ENCODE results near the gene KNSTRN. TPM values are rescaled to one million over a fixed set of nuclear protein-coding genes. Genes with fewer than 3 reads are reported as not detected.

Gene KNSTRN
- total RNA-seq, 4 donors from 2014 or later = 13.5 to 24.3 (median 18.9) TPM

- peaks cover 19% of the 10 kb centered on the region for H3K4me1 ChIP-seq
- H3K27me3 ChIP-seq = no peaks in the 10 kb centered on the region
- H3K27ac ChIP-seq = no peak overlapping the region
- DNase-seq (ENCODE audit: low spot score in 2 of 2) = no peak
- H3K36me3 ChIP-seq = no peaks in the 10 kb centered on the region
- TF ChIP-seq POLR2AphosphoS5 (IDR thresholded peaks at IDR 0.05) (no peak), EP300 (IDR thresholded peaks at IDR 0.05) (no peak), POLR2A (IDR thresholded peaks at IDR 0.05) (no peak), CTCF (IDR thresholded peaks at IDR 0.05) (no peak)
- 91% methylated on average over 6 of the region's 6 CpGs for WGBS
- H3K4me3 ChIP-seq = no peak overlapping the region
- H3K9me3 ChIP-seq = no peaks in the 10 kb centered on the region
Measured at GRCh38 chr15:40424483-40425115, 42.1 kb downstream of the KNSTRN start.

- no peak overlapping the region for H3K4me3 ChIP-seq
- no peak for DNase-seq (ENCODE audit: low spot score in 2 of 2)
- peaks cover 20% of the 10 kb centered on the region for H3K4me1 ChIP-seq
- H3K27me3 ChIP-seq = no peaks in the 10 kb centered on the region
- H3K36me3 ChIP-seq = no peaks in the 10 kb centered on the region
- H3K9me3 ChIP-seq = no peaks in the 10 kb centered on the region
- no peak overlapping the region for H3K27ac ChIP-seq
- TF ChIP-seq POLR2A (IDR thresholded peaks at IDR 0.05) (no peak), EP300 (IDR thresholded peaks at IDR 0.05) (no peak), POLR2AphosphoS5 (IDR thresholded peaks at IDR 0.05) (no peak), CTCF (IDR thresholded peaks at IDR 0.05) (no peak)
- WGBS = 97% methylated on average over 5 of the region's 5 CpGs
Measured at GRCh38 chr15:40425681-40426080, 43.2 kb downstream of the KNSTRN start.

GRCh38 chr15:40427188-40427587 lies 44.7 kb downstream of the KNSTRN start:
- Histone ChIP-seq H3K36me3 (no peaks in the 10 kb centered on the region), H3K27ac (no peak overlapping the region), H3K9me3 (no peaks in the 10 kb centered on the region), H3K4me1 (peaks cover 6% of the 10 kb centered on the region), H3K27me3 (no peaks in the 10 kb centered on the region), H3K4me3 (no peak overlapping the region)
- TF ChIP-seq POLR2A (IDR thresholded peaks at IDR 0.05) (no peak), EP300 (IDR thresholded peaks at IDR 0.05) (no peak), CTCF (IDR thresholded peaks at IDR 0.05) (no peak), POLR2AphosphoS5 (IDR thresholded peaks at IDR 0.05) (no peak)
- WGBS = 87% methylated on average over 9 of the region's 9 CpGs
- no peak for DNase-seq (ENCODE audit: low spot score in 2 of 2)

- DNase-seq (ENCODE audit: low spot score in 2 of 2) = no peak
- no peak overlapping the region for H3K27ac ChIP-seq
- no peaks in the 10 kb centered on the region for H3K36me3 ChIP-seq
- TF ChIP-seq EP300 (IDR thresholded peaks at IDR 0.05) (no peak), POLR2AphosphoS5 (IDR thresholded peaks at IDR 0.05) (no peak), POLR2A (IDR thresholded peaks at IDR 0.05) (no peak), CTCF (IDR thresholded peaks at IDR 0.05) (no peak)
- H3K9me3 ChIP-seq = no peaks in the 10 kb centered on the region
- WGBS = 100% methylated on average over 3 of the region's 4 CpGs
- H3K4me3 ChIP-seq = no peak overlapping the region
- no peaks in the 10 kb centered on the region for H3K27me3 ChIP-seq
- H3K4me1 ChIP-seq = peaks cover 6% of the 10 kb centered on the region
Measured at GRCh38 chr15:40428185-40428584, 45.7 kb downstream of the KNSTRN start.

GRCh38 chr15:40429068-40429710 lies 46.7 kb downstream of the KNSTRN start:
- whole genome bisulfite sequencing = 76% methylated on average over 9 of the region's 10 CpGs
- H3K27me3 ChIP-seq = no peaks in the 10 kb centered on the region
- no peaks in the 10 kb centered on the region for H3K9me3 ChIP-seq
- H3K36me3 ChIP-seq = no peaks in the 10 kb centered on the region
- DNase-seq (ENCODE audit: low spot score in 2 of 2) = no peak
- TF ChIP-seq POLR2A (IDR thresholded peaks at IDR 0.05) = no peak
- no peak for TF ChIP-seq POLR2AphosphoS5 (IDR thresholded peaks at IDR 0.05)
- peaks cover 6% of the 10 kb centered on the region for H3K4me1 ChIP-seq
- no peak overlapping the region for H3K4me3 ChIP-seq
- no peak overlapping the region for H3K27ac ChIP-seq

Measured in suprapubic skin (tissue), 4 donors.